Inflammatory macrophage treated with lipopolysaccharide for 1 hour (primary cell): ENCODE results near the gene CYP26C1.
A peak's percentile ranks its signal among the peaks of the same experiment; 100 is the strongest.
"Not testable (repeated sequence)": the region's sequence is repeated elsewhere in the genome, so short reads cannot be mapped to it uniquely, and the experiment has no call there.

Experiments
- DNase-seq, 2 donors: peaks; one replicate each; pipeline ENCODE4 v3.0.0-alpha.2; 2020 to 2022

CYP26C1 gene

GRCh38 chr10:93079663-93080349 is 19.2 kb downstream of the CYP26C1 start:
- no peak for DNase-seq

GRCh38 chr10:93080350-93081046 is 19.9 kb downstream of the CYP26C1 start:
- DNase-seq = peak; percentile 31 to 85

- DNase-seq = no peak
Observed at GRCh38 chr10:93081318-93081717, 20.7 kb downstream of the CYP26C1 start.

GRCh38 chr10:93081834-93082233 is 21.2 kb downstream of the CYP26C1 start:
- DNase-seq = no peak

- no peak for DNase-seq
Observed at GRCh38 chr10:93083743-93084539, 23.3 kb downstream of the CYP26C1 start.

GRCh38 chr10:93085272-93085859 is 24.8 kb downstream of the CYP26C1 start:
- DNase-seq = no peak

- DNase-seq = no peak
Observed at GRCh38 chr10:93086289-93086688, 25.7 kb downstream of the CYP26C1 start.

- DNase-seq = no peak
Observed at GRCh38 chr10:93087846-93088245, 27.2 kb downstream of the CYP26C1 start.

GRCh38 chr10:93088466-93088865 is 27.9 kb downstream of the CYP26C1 start:
- DNase-seq = no peak

GRCh38 chr10:93090619-93091018 is 30.0 kb downstream of the CYP26C1 start:
- peak in 1 of 2 donors; percentile 26 for DNase-seq

GRCh38 chr10:93091960-93092359 is 31.4 kb downstream of the CYP26C1 start:
- DNase-seq = no peak

GRCh38 chr10:93095225-93095624 is 34.6 kb downstream of the CYP26C1 start:
- no peak for DNase-seq

GRCh38 chr10:93096901-93097300 is 36.3 kb downstream of the CYP26C1 start:
- no peak for DNase-seq

GRCh38 chr10:93097386-93097785 is 36.8 kb downstream of the CYP26C1 start:
- DNase-seq = no peak

- DNase-seq = no peak
Observed at GRCh38 chr10:93098816-93099215, 38.2 kb downstream of the CYP26C1 start.

GRCh38 chr10:93099670-93100069 is 39.1 kb downstream of the CYP26C1 start:
- DNase-seq = no peak

GRCh38 chr10:93101148-93101547 is 40.5 kb downstream of the CYP26C1 start:
- DNase-seq = not testable (repeated sequence)

GRCh38 chr10:93103953-93104352 is 43.4 kb downstream of the CYP26C1 start:
- no peak for DNase-seq

- DNase-seq = no peak
Observed at GRCh38 chr10:93106631-93107072, 46.1 kb downstream of the CYP26C1 start.

GRCh38 chr10:93110472-93111146 is 50.0 kb downstream of the CYP26C1 start:
- no peak for DNase-seq

- no peak for DNase-seq
Observed at GRCh38 chr10:93113042-93113441, 52.4 kb downstream of the CYP26C1 start.

- peak; percentile 23 to 68 for DNase-seq
Observed at GRCh38 chr10:93115661-93116383, 55.2 kb downstream of the CYP26C1 start.
